SU-DHL-6 (cell line): ENCODE data around the gene KLHL1.

Experiments used
- CTCF ChIP-seq: fragments of 200-600 bp; sonication (generic); IDR thresholded peaks from one replicate; pipeline ENCODE4 v1.5.1; 2017; ENCODE audit warnings: antibody characterized with exemption, mild to moderate bottlenecking, low read length, moderate library complexity; ENCODE audit not compliant: insufficient read depth, poor library complexity, severe bottlenecking
- EZH2phosphoT487 ChIP-seq: fragments of 200-600 bp; sonication (generic), shearing (Covaris generic); conservative IDR thresholded peaks from 2 replicates; pipeline ENCODE4 v1.6.1; 2018; ENCODE audit warnings: mild to moderate bottlenecking, antibody characterized with exemption, low read length, moderate library complexity, mixed read lengths

GRCh38 chr13:69950160-69950559, 158.1 kb downstream of the KLHL1 start:
- TF ChIP-seq CTCF (no peak), EZH2phosphoT487 (no peak)
